ENCODE data around the gene A2M. TPM values are rescaled to one million over a fixed set of nuclear protein-coding genes. Genes with fewer than 3 reads are reported as not detected.

Gene A2M
- total RNA-seq, 1 experiment from 2014 or later = not detected

DNA sequence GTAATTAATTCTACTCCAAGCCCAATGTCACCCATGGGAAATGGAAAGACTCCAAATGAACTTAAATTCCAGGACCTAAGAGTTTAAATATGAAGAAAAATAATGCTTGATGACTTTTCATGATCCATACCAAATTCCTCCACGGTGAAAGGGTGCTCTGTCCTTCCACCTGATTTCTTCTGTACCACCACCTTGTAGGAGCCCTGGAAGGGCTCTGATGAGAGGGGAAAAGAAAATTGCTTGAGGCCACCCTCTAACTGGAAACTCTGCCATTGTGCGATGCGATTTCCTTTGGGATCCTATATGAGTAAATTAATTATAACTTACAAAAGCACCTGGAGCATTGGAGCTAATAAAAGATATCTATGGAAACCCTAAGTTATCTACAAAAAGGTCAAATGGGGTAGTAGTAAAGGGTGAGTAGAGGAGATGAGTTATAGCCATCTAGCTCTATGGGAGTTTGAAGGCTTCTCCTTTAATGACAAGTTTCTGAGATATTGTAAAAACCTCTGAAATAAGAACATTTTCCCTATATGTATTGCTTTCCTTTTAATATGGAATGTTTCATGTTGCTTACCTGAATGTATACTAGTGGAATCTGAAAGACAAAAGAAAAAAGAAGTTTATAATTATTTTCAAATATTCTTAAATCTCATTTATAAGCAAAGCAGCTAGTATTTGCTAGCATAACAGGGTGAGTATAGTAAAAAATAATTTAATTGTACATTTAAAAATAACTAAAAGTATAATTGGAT, 5.8 kb downstream of the A2M start:
- Histone ChIP-seq H3K4me1 (ENCODE audit: insufficient read depth, low read length) (no peaks in the 10 kb centered on the region), H3K9me2 (replicated peaks; ENCODE audit: low read length) (no peaks in the 10 kb centered on the region), H2AFZ (ENCODE audit: low read length) (no peak overlapping the region), H4K20me1 (ENCODE audit: low read length) (no peaks in the 10 kb centered on the region), H3K9ac (ENCODE audit: low read length) (no peak overlapping the region), H3K27me3 (ENCODE audit: low read length) (peaks cover 37% of the 10 kb centered on the region), H3K27ac (ENCODE audit: low read length) (no peak overlapping the region), H3K4me3 (ENCODE audit: low read length) (no peak overlapping the region), H3F3A (ENCODE audit: low read length, unreplicated experiment) (no peaks in the 10 kb centered on the region), H3K4me2 (ENCODE audit: low read length) (no peak overlapping the region), H3K79me2 (ENCODE audit: low read length) (no peaks in the 10 kb centered on the region), H3K36me3 (ENCODE audit: low read depth, low read length) (no peaks in the 10 kb centered on the region), H3K9me3 (ENCODE audit: low read length) (no peaks in the 10 kb centered on the region)
- intact Hi-C loops (cut with micrococcal nuclease) = no loop called here
- ChIA-PET CTCF (no interaction called here), POLR2A (ENCODE audit: unreplicated experiment) (no interaction called here)
- DNase-seq (no peak), ATAC-seq (no peak)
- BruUV-seq (replicated peaks) = no TSS peak
- TF ChIP-seq, protein P1, sequence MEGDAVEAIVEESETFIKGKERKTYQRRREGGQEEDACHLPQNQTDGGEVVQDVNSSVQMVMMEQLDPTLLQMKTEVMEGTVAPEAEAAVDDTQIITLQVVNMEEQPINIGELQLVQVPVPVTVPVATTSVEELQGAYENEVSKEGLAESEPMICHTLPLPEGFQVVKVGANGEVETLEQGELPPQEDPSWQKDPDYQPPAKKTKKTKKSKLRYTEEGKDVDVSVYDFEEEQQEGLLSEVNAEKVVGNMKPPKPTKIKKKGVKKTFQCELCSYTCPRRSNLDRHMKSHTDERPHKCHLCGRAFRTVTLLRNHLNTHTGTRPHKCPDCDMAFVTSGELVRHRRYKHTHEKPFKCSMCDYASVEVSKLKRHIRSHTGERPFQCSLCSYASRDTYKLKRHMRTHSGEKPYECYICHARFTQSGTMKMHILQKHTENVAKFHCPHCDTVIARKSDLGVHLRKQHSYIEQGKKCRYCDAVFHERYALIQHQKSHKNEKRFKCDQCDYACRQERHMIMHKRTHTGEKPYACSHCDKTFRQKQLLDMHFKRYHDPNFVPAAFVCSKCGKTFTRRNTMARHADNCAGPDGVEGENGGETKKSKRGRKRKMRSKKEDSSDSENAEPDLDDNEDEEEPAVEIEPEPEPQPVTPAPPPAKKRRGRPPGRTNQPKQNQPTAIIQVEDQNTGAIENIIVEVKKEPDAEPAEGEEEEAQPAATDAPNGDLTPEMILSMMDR (conservative IDR thresholded peaks at IDR 0.05; ENCODE audit: low read depth, low read length) = no peak
- TF ChIP-seq EZH2phosphoT487 (IDR thresholded peaks at IDR 0.05; ENCODE audit: borderline replicate concordance, low read length) (no peak), EZH2 (IDR thresholded peaks at IDR 0.05; ENCODE audit: low read length, unreplicated experiment) (no peak)

- ATAC-seq = no peak
- Histone ChIP-seq H4K20me1 (ENCODE audit: low read length) (no peaks in the 10 kb centered on the region), H3K4me1 (ENCODE audit: insufficient read depth, low read length) (no peaks in the 10 kb centered on the region), H3K36me3 (ENCODE audit: low read depth, low read length) (no peaks in the 10 kb centered on the region), H3K4me2 (ENCODE audit: low read length) (no peak overlapping the region), H3K9me2 (replicated peaks; ENCODE audit: low read length) (no peaks in the 10 kb centered on the region), H3K27me3 (ENCODE audit: low read length) (peaks cover 37% of the 10 kb centered on the region), H3K79me2 (ENCODE audit: low read length) (no peaks in the 10 kb centered on the region), H3K4me3 (ENCODE audit: low read length) (no peak overlapping the region), H3K9ac (ENCODE audit: low read length) (no peak overlapping the region), H2AFZ (ENCODE audit: low read length) (no peak overlapping the region), H3K9me3 (ENCODE audit: low read length) (no peaks in the 10 kb centered on the region), H3F3A (ENCODE audit: low read length, unreplicated experiment) (no peaks in the 10 kb centered on the region), H3K27ac (ENCODE audit: low read length) (no peak overlapping the region)
- no TSS peak for BruUV-seq (replicated peaks)
- POLR2A ChIA-PET (ENCODE audit: unreplicated experiment) = no interaction called here
- intact Hi-C loops (cut with micrococcal nuclease) = no loop called here
- no peak for DNase-seq
- TF ChIP-seq EZH2 (IDR thresholded peaks at IDR 0.05; ENCODE audit: low read length, unreplicated experiment) (no peak), EZH2phosphoT487 (IDR thresholded peaks at IDR 0.05; ENCODE audit: borderline replicate concordance, low read length) (no peak)
- TF ChIP-seq, protein P1 (conservative IDR thresholded peaks at IDR 0.05; ENCODE audit: low read depth, low read length) = no peak
- CTCF ChIA-PET = no interaction called here
These were observed 6.6 kb downstream of the A2M start for GRCh38 chr12:9109213-9109522.

DNA sequence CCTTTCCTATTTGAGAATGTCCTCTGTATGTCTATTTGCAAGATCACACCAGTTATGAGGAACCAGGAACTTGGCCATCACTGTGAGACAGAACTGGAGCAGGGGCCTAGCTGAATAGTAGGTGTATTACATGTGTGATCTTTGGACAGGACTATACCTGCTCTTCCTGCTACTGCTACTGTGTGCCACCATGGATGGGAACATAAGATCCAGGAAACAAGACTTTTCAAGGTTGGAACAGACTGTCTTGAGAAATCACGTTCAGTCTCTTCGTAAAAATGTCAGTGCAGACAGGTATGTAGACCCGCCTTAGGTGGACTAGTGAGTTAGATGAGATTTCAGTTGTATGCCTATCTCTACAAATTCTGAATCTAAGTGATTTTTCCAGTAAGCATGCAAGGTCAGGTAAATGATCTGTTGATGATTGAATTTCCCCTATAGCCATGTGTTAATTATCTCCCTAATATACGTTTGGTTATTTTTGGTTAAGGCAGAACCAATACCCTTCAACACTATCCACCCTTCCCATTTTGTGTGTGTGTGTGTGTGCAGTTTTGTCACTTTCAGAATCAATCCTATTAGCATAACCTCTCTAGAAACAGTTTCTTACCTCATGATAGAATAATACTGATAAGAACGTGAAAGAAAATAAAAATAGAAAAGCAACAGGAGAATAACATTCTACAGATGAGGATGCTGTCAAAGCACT, 7.1 kb downstream of the A2M start:
- no peaks in the 10 kb centered on the region for H3K4me1 ChIP-seq (ENCODE audit: insufficient read depth, low read length)
- H3K9me3 ChIP-seq (ENCODE audit: low read length) = no peaks in the 10 kb centered on the region
- H3K4me3 ChIP-seq (ENCODE audit: low read length) = no peak overlapping the region
- no peak overlapping the region for H3K27ac ChIP-seq (ENCODE audit: low read length)
- no peaks in the 10 kb centered on the region for H3K9me2 ChIP-seq (replicated peaks; ENCODE audit: low read length)
- no peaks in the 10 kb centered on the region for H4K20me1 ChIP-seq (ENCODE audit: low read length)
- ChIA-PET CTCF (no interaction called here), POLR2A (ENCODE audit: unreplicated experiment) (no interaction called here)
- H3K4me2 ChIP-seq (ENCODE audit: low read length) = no peak overlapping the region
- intact Hi-C loops (cut with micrococcal nuclease) = no loop called here
- ATAC-seq (no peak), DNase-seq (no peak)
- H2AFZ ChIP-seq (ENCODE audit: low read length) = no peak overlapping the region
- TF ChIP-seq, protein P1 (conservative IDR thresholded peaks at IDR 0.05; ENCODE audit: low read depth, low read length) = no peak
- TF ChIP-seq EZH2phosphoT487 (IDR thresholded peaks at IDR 0.05; ENCODE audit: borderline replicate concordance, low read length) = no peak
- TF ChIP-seq EZH2 (IDR thresholded peaks at IDR 0.05; ENCODE audit: low read length, unreplicated experiment) = no peak
- peaks cover 41% of the 10 kb centered on the region for H3K27me3 ChIP-seq (ENCODE audit: low read length)
- no peaks in the 10 kb centered on the region for H3K36me3 ChIP-seq (ENCODE audit: low read depth, low read length)
- BruUV-seq (replicated peaks) = no TSS peak
- no peaks in the 10 kb centered on the region for H3F3A ChIP-seq (ENCODE audit: low read length, unreplicated experiment)
- H3K79me2 ChIP-seq (ENCODE audit: low read length) = no peaks in the 10 kb centered on the region
- H3K9ac ChIP-seq (ENCODE audit: low read length) = no peak overlapping the region

Measured in PC-3 (cell line).